Measurements from ENCODE around the gene RNU6-9. TPM values are rescaled to one million over a fixed set of nuclear protein-coding genes. Genes with fewer than 3 reads are reported as not detected.
A peak's percentile ranks its signal among the peaks of the same experiment; 100 is the strongest.

RNU6-9 gene
- total and polyA plus RNA-seq, 7 donors = not detected

GRCh38 chr19:861141-861755, 32.0 kb upstream of the RNU6-9 start:
- Histone ChIP-seq H3K27me3 (peaks cover 21 to 58% (median 42%) of the 10 kb centered on the region in 3 donors), H3K9me3 (no peaks in the 10 kb centered on the region), H3K27ac (no peak overlapping the region), H3K36me3 (no peaks in the 10 kb centered on the region), H3K4me1 (peaks cover 0 to 41% (median 30%) of the 10 kb centered on the region in 4 donors), H3K4me3 (peak overlapping the region in 2 of 4 donors; percentile 37 to 45)
- no peak for TF ChIP-seq CTCF (IDR thresholded peaks at IDR 0.05)
- WGBS, 2 donors = 49 to 64% methylated on average over 33 to 35 of the region's 35 CpGs
- DNase-seq = no peak
- intact Hi-C loops (cut with DNase I) = no loop called here

GRCh38 chr19:861756-862580, 31.3 kb upstream of the RNU6-9 start:
- intact Hi-C loops (cut with DNase I) = no loop called here
- WGBS, 2 donors = 24% methylated on average over 60 of the region's 60 CpGs

GRCh38 chr19:862581-863314, 30.5 kb upstream of the RNU6-9 start:
- 22 to 24% methylated on average over 48 of the region's 48 CpGs for WGBS, 2 donors

More at GRCh38 chr19:861756-862580, 31.3 kb upstream of the RNU6-9 start:
- peaks cover 0 to 41% (median 30%) of the 10 kb centered on the region in 4 donors for H3K4me1 ChIP-seq
- H3K9me3 ChIP-seq = no peaks in the 10 kb centered on the region
- H3K27ac ChIP-seq = no peak overlapping the region
- DNase-seq = no peak
- peak overlapping the region in 1 of 4 donors; percentile 5 for H3K4me3 ChIP-seq
- peaks cover 21 to 52% (median 42%) of the 10 kb centered on the region in 3 donors for H3K27me3 ChIP-seq
- TF ChIP-seq POLR2AphosphoS5 (IDR thresholded peaks at IDR 0.05) (no peak), POLR2A (IDR thresholded peaks at IDR 0.05) (no peak)
- H3K36me3 ChIP-seq = no peaks in the 10 kb centered on the region

GRCh38 chr19:863315-863620, 30.0 kb upstream of the RNU6-9 start:
- Histone ChIP-seq H3K36me3 (peaks cover 0 to 11% (median 8%) of the 10 kb centered on the region in 4 donors), H3K27ac (no peak overlapping the region), H3K4me3 (no peak overlapping the region), H3K9me3 (no peaks in the 10 kb centered on the region), H3K27me3 (peaks cover 21 to 47% (median 37%) of the 10 kb centered on the region in 3 donors), H3K4me1 (peaks cover 0 to 43% (median 31%) of the 10 kb centered on the region in 4 donors)
- intact Hi-C loops (cut with DNase I) = no loop called here
- 58 to 76% methylated on average over 7 of the region's 7 CpGs for WGBS, 2 donors
- TF ChIP-seq POLR2AphosphoS5 (IDR thresholded peaks at IDR 0.05) (no peak), EP300 (IDR thresholded peaks at IDR 0.05) (no peak), POLR2A (IDR thresholded peaks at IDR 0.05) (no peak), CTCF (IDR thresholded peaks at IDR 0.05) (no peak)
- DNase-seq = no peak

More at GRCh38 chr19:862581-863314, 30.5 kb upstream of the RNU6-9 start:
- peak overlapping the region in 1 of 4 donors; percentile 16 for H3K4me3 ChIP-seq
- H3K9me3 ChIP-seq = no peaks in the 10 kb centered on the region
- H3K27ac ChIP-seq = no peak overlapping the region
- no peak for DNase-seq
- peaks cover 0 to 41% (median 30%) of the 10 kb centered on the region in 4 donors for H3K4me1 ChIP-seq
- H3K27me3 ChIP-seq = peaks cover 21 to 52% (median 37%) of the 10 kb centered on the region in 3 donors
- intact Hi-C loops (cut with DNase I) = no loop called here
- peaks cover 0 to 6% (median 2%) of the 10 kb centered on the region in 4 donors for H3K36me3 ChIP-seq
- no peak for TF ChIP-seq POLR2AphosphoS5 (IDR thresholded peaks at IDR 0.05)
- no peak for TF ChIP-seq CTCF (IDR thresholded peaks at IDR 0.05)
- TF ChIP-seq POLR2A (IDR thresholded peaks at IDR 0.05) = no peak
- TF ChIP-seq EP300 (IDR thresholded peaks at IDR 0.05) = no peak
